ENCODE results near the gene ASPDH. TPM values are rescaled to one million over a fixed set of nuclear protein-coding genes. Genes with fewer than 3 reads are reported as not detected.
A peak's percentile ranks its signal among the peaks of the same experiment; 100 is the strongest.

Gene ASPDH
- polyA plus RNA-seq, 3 donors: not detected

DNA sequence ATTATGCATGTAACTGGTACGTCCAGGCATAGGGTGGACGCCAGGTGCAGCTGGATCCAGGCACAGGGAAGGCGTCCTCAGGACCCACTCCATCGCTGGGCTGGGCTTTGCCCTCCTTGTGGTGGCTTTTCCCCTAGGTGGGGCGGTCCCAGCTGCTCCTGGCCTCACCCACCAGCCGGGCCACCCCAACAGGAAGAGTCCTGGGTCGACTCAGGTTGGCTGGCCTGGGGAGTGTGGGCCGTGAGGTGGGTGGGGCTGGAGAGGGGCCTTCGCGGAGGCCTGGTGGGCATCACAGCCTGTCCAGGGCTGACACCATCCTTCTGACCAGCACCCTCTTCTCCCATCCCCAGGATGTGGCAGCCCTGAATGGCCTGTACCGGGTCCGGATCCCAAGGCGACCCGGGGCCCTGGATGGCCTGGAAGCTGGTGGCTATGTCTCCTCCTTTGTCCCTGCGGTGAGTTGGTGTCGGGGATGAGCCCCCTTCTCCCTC is 33.9 kb downstream of the ASPDH start:
- Histone ChIP-seq H3K4me3 (replicated peaks in 1 of 3; ENCODE audit: low read depth in 2 of 3, low read length in 3 of 3) (no peak overlapping the region), H3K79me2 (ENCODE audit: insufficient read depth, low read length) (peaks cover 29% of the 10 kb centered on the region), H3K9me3 (replicated peaks in 1 of 2; ENCODE audit: control insufficient read depth in 1 of 2, insufficient read depth in 1 of 2, low read length in 2 of 2) (no peaks in the 10 kb centered on the region), H3K27ac (ENCODE audit: low read depth in 1 of 2, low read length in 2 of 2) (no peak overlapping the region), H3K36me3 (replicated peaks in 1 of 2; ENCODE audit: control insufficient read depth in 1 of 2, insufficient read depth in 2 of 2, low read length in 2 of 2) (peaks cover 44 to 58% of the 10 kb centered on the region in 2 donors), H4K20me1 (ENCODE audit: insufficient read depth, low read length) (peaks cover 40% of the 10 kb centered on the region), H3K4me2 (replicated peaks; ENCODE audit: extremely low read depth, low read length, poor library complexity, severe bottlenecking) (no peak overlapping the region), H3K9ac (ENCODE audit: insufficient read depth, low read length, poor library complexity, severe bottlenecking) (no peak overlapping the region), H3K27me3 (ENCODE audit: control insufficient read depth in 2 of 2, insufficient read depth in 2 of 2, low read length in 2 of 2) (no peaks in the 10 kb centered on the region), H2AFZ (ENCODE audit: insufficient read depth, low read depth, low read length, poor library complexity, severe bottlenecking) (no peak overlapping the region), H3K4me1 (ENCODE audit: control insufficient read depth in 1 of 2, insufficient read depth in 2 of 2, low read length in 2 of 2) (peaks cover 11 to 12% of the 10 kb centered on the region in 2 donors)
- WGBS (ENCODE audit: insufficient coverage): 98% methylated on average over 10 of the region's 16 CpGs
- intact Hi-C loops (cut with micrococcal nuclease): no loop called here
- Mint-ChIP-seq H3K36me3 (peaks cover 42 to 59% of the 10 kb centered on the region in 2 donors), H3K9me3 (peaks cover 0 to 13% (median 2%) of the 10 kb centered on the region in 7 donors), H3K27me3 (ENCODE audit: low read depth in 3 of 3) (peaks cover 0 to 5% (median 5%) of the 10 kb centered on the region in 3 donors), H3K27ac (no peak overlapping the region), H3K4me1 (peaks cover 14% of the 10 kb centered on the region), H3K4me3 (no peak overlapping the region)
- no peak for DNase-seq
- TF ChIP-seq, protein P1, sequence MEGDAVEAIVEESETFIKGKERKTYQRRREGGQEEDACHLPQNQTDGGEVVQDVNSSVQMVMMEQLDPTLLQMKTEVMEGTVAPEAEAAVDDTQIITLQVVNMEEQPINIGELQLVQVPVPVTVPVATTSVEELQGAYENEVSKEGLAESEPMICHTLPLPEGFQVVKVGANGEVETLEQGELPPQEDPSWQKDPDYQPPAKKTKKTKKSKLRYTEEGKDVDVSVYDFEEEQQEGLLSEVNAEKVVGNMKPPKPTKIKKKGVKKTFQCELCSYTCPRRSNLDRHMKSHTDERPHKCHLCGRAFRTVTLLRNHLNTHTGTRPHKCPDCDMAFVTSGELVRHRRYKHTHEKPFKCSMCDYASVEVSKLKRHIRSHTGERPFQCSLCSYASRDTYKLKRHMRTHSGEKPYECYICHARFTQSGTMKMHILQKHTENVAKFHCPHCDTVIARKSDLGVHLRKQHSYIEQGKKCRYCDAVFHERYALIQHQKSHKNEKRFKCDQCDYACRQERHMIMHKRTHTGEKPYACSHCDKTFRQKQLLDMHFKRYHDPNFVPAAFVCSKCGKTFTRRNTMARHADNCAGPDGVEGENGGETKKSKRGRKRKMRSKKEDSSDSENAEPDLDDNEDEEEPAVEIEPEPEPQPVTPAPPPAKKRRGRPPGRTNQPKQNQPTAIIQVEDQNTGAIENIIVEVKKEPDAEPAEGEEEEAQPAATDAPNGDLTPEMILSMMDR (IDR thresholded peaks at IDR 0.05): no peak

GRCh38 chr19:50478901-50479715 is 34.6 kb downstream of the ASPDH start:
- H3K4me1 Mint-ChIP-seq: peaks cover 14% of the 10 kb centered on the region

More at GRCh38 chr19:50478901-50479715, 34.6 kb downstream of the ASPDH start:
- H3K79me2 ChIP-seq (ENCODE audit: insufficient read depth, low read length): peaks cover 29% of the 10 kb centered on the region
- Mint-ChIP-seq H3K27me3 (ENCODE audit: low read depth in 3 of 3) (peaks cover 0 to 5% (median 3%) of the 10 kb centered on the region in 3 donors), H3K9me3 (peaks cover 0 to 13% (median 2%) of the 10 kb centered on the region in 7 donors), H3K27ac (peak overlapping the region in 2 of 7 donors; percentile 37 to 50), H3K4me3 (no peak overlapping the region), H3K36me3 (peaks cover 42 to 59% of the 10 kb centered on the region in 2 donors)
- peaks cover 44 to 58% of the 10 kb centered on the region in 2 donors for H3K36me3 ChIP-seq (replicated peaks in 1 of 2; ENCODE audit: control insufficient read depth in 1 of 2, insufficient read depth in 2 of 2, low read length in 2 of 2)
- 98% methylated on average over 4 of the region's 19 CpGs for WGBS (ENCODE audit: insufficient coverage)
- H3K4me3 ChIP-seq (replicated peaks in 1 of 3; ENCODE audit: low read depth in 2 of 3, low read length in 3 of 3): no peak overlapping the region
- TF ChIP-seq, protein P1 (IDR thresholded peaks at IDR 0.05): no peak
- no peak overlapping the region for H2AFZ ChIP-seq (ENCODE audit: insufficient read depth, low read depth, low read length, poor library complexity, severe bottlenecking)
- H3K4me2 ChIP-seq (replicated peaks; ENCODE audit: extremely low read depth, low read length, poor library complexity, severe bottlenecking): no peak overlapping the region
- intact Hi-C loops (cut with micrococcal nuclease): no loop called here
- no peak overlapping the region for H3K9ac ChIP-seq (ENCODE audit: insufficient read depth, low read length, poor library complexity, severe bottlenecking)
- no peaks in the 10 kb centered on the region for H3K27me3 ChIP-seq (ENCODE audit: control insufficient read depth in 2 of 2, insufficient read depth in 2 of 2, low read length in 2 of 2)
- peaks cover 11 to 12% of the 10 kb centered on the region in 2 donors for H3K4me1 ChIP-seq (ENCODE audit: control insufficient read depth in 1 of 2, insufficient read depth in 2 of 2, low read length in 2 of 2)
- no peak overlapping the region for H3K27ac ChIP-seq (ENCODE audit: low read depth in 1 of 2, low read length in 2 of 2)
- peaks cover 40% of the 10 kb centered on the region for H4K20me1 ChIP-seq (ENCODE audit: insufficient read depth, low read length)
- H3K9me3 ChIP-seq (replicated peaks in 1 of 2; ENCODE audit: control insufficient read depth in 1 of 2, insufficient read depth in 1 of 2, low read length in 2 of 2): no peaks in the 10 kb centered on the region
- DNase-seq: no peak
